Fibroblast of villous mesenchyme (primary cell): ENCODE measurements around the gene RIPOR3. TPM values are rescaled to one million over a fixed set of nuclear protein-coding genes. Genes with fewer than 3 reads are reported as not detected.
"Not testable (repeated sequence)": the region's sequence is repeated elsewhere in the genome, so short reads cannot be mapped to it uniquely, and the experiment has no call there.

Experiments used
- DNase-seq: peaks from one replicate; pipeline ENCODE4 v3.0.0-alpha.2; 2010; ENCODE audit warnings: low read depth
- H3K4me3 ChIP-seq: 2 replicates; pipeline ENCODE4 v1.5.1; 2011; ENCODE audit warnings: low read depth, mild to moderate bottlenecking, low read length
- CTCF ChIP-seq: IDR thresholded peaks from 2 replicates; pipeline ENCODE4 v1.5.1; 2012; ENCODE audit warnings: low read depth, mild to moderate bottlenecking, low read length; ENCODE audit not compliant: insufficient read depth
- total RNA-seq: library from RNA; depleted of rRNA; stranded (reverse); fragments of >200 nt; gene quantifications from 2 replicates; pipeline ENCODE4 v1.2.3, GENCODE V29; 2012

The RIPOR3 gene
- total RNA-seq, 1 donor: 28.1 TPM

GRCh38 chr20:50625986-50626677, 65.2 kb downstream of the RIPOR3 start:
- peak; percentile 87 for TF ChIP-seq CTCF
- H3K4me3 ChIP-seq: no peak overlapping the region
- DNase-seq: peak; percentile 62

GRCh38 chr20:50624351-50625016, 66.9 kb downstream of the RIPOR3 start:
- TF ChIP-seq CTCF: no peak
- DNase-seq: no peak
- H3K4me3 ChIP-seq: no peak overlapping the region

- no peak for TF ChIP-seq CTCF
- DNase-seq: no peak
Observed at GRCh38 chr20:50621068-50621665, 70.2 kb downstream of the RIPOR3 start.

GRCh38 chr20:50620459-50620858, 70.9 kb downstream of the RIPOR3 start:
- not testable (repeated sequence) for DNase-seq, H3K4me3 ChIP-seq

More at GRCh38 chr20:50621068-50621665, 70.2 kb downstream of the RIPOR3 start:
- no peak overlapping the region for H3K4me3 ChIP-seq

- no peak for TF ChIP-seq CTCF
- H3K4me3 ChIP-seq: no peak overlapping the region
- no peak for DNase-seq
Observed at GRCh38 chr20:50618537-50618936, 72.8 kb downstream of the RIPOR3 start.

GRCh38 chr20:50617022-50617421, 74.3 kb downstream of the RIPOR3 start:
- no peak overlapping the region for H3K4me3 ChIP-seq
- no peak for TF ChIP-seq CTCF
- no peak for DNase-seq

GRCh38 chr20:50615407-50615806, 75.9 kb downstream of the RIPOR3 start:
- TF ChIP-seq CTCF: no peak
- no peak for DNase-seq
- no peak overlapping the region for H3K4me3 ChIP-seq
